SK-N-SH (cell line): ENCODE data around the gene PARD6A.

Source experiments
- RCOR1 ChIP-seq: fragments of 150-350 bp; IDR thresholded peaks from 2 replicates; pipeline ENCODE4 v1.6.1; 2017; ENCODE audit warnings: antibody characterized with exemption, low read length
- TF ChIP-seq, protein P1 (sequence below): fragments of 200-600 bp; sonication (generic); IDR thresholded peaks from 2 replicates; pipeline ENCODE4 v1.6.1; 2017; ENCODE audit warnings: antibody characterized with exemption, mild to moderate bottlenecking, moderate library complexity

DNA sequence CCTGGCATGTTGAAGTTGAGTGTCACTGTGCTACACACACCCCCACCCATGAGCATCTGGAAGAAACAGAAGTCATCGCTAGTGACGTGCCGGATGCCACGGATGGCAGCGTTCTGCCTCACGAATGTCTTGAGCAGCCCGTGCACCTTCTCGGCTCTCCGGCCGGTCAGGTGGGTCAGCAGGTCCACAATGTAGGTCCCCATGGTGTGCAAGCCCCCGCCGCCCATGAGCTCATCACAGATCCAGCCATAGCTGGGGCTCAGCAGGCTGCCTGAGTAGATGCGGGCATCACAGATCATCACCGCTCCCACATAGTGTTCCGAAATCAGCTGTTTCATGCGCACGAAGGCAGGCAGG is 14.8 kb downstream of the PARD6A start:
- TF ChIP-seq RCOR1: no peak
- TF ChIP-seq, protein P1, sequence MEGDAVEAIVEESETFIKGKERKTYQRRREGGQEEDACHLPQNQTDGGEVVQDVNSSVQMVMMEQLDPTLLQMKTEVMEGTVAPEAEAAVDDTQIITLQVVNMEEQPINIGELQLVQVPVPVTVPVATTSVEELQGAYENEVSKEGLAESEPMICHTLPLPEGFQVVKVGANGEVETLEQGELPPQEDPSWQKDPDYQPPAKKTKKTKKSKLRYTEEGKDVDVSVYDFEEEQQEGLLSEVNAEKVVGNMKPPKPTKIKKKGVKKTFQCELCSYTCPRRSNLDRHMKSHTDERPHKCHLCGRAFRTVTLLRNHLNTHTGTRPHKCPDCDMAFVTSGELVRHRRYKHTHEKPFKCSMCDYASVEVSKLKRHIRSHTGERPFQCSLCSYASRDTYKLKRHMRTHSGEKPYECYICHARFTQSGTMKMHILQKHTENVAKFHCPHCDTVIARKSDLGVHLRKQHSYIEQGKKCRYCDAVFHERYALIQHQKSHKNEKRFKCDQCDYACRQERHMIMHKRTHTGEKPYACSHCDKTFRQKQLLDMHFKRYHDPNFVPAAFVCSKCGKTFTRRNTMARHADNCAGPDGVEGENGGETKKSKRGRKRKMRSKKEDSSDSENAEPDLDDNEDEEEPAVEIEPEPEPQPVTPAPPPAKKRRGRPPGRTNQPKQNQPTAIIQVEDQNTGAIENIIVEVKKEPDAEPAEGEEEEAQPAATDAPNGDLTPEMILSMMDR: no peak
